Neural progenitor cell (in vitro differentiated cells): ENCODE results near the gene PKD2L2. TPM values are rescaled to one million over a fixed set of nuclear protein-coding genes. Genes with fewer than 3 reads are reported as not detected.

ENCODE experiments used
- DNase-seq: peaks from one replicate; pipeline ENCODE4 v3.0.0-alpha.2; 2016; ENCODE audit warnings: low spot score
- H2AFZ ChIP-seq: fragments of 200-600 bp; sonication (generic); replicated peaks from 2 replicates; pipeline ENCODE4 v1.6.1; 2016; ENCODE audit warnings: antibody characterized with exemption
- H3F3A ChIP-seq: fragments of 200-600 bp; sonication (generic); 2 replicates; pipeline ENCODE4 v1.6.1; 2016; ENCODE audit warnings: antibody characterized with exemption, low read depth
- H3K27ac ChIP-seq: fragments of 200-600 bp; sonication (generic); 2 replicates; pipeline ENCODE4 v1.5.1; 2016; ENCODE audit warnings: mild to moderate bottlenecking
- H3K27me3 ChIP-seq: fragments of 200-600 bp; sonication (generic); 2 replicates; pipeline ENCODE4 v1.6.1; 2016; ENCODE audit warnings: mild to moderate bottlenecking, moderate library complexity
- H3K36me3 ChIP-seq: fragments of 200-600 bp; sonication (generic); 2 replicates; pipeline ENCODE4 v1.5.1; 2016
- H3K4me1 ChIP-seq: fragments of 200-600 bp; sonication (generic); 2 replicates; pipeline ENCODE4 v1.6.1; 2016; ENCODE audit warnings: mixed run types
- H3K4me2 ChIP-seq: fragments of 200-600 bp; sonication (generic); 2 replicates; pipeline ENCODE4 v1.6.1; 2016
- H3K4me3 ChIP-seq: fragments of 200-600 bp; sonication (generic); 2 replicates; pipeline ENCODE4 v1.5.1; 2016
- H3K79me2 ChIP-seq: fragments of 200-600 bp; sonication (generic); 2 replicates; pipeline ENCODE4 v1.6.1; 2016; ENCODE audit warnings: low read depth
- H3K9ac ChIP-seq: fragments of 200-600 bp; sonication (generic); 2 replicates; pipeline ENCODE4 v1.6.1; 2016
- H3K9me3 ChIP-seq: fragments of 200-600 bp; sonication (generic); 2 replicates; pipeline ENCODE4 v1.5.1; 2016; ENCODE audit warnings: low read depth
- H4K20me1 ChIP-seq: fragments of 200-600 bp; sonication (generic); 2 replicates; pipeline ENCODE4 v1.6.1; 2016; ENCODE audit warnings: low read depth
- H3K27ac Mint-ChIP-seq: 3 replicates; pipeline ENCODE4 v1.8.0; 2021; ENCODE audit warnings: mixed read lengths
- H3K27me3 Mint-ChIP-seq: 2 replicates; pipeline ENCODE4 v1.8.0; 2022; ENCODE audit warnings: low read depth, mild to moderate bottlenecking, inconsistent platforms, moderate library complexity, mixed read lengths; ENCODE audit not compliant: insufficient read depth
- H3K36me3 Mint-ChIP-seq: 3 replicates; pipeline ENCODE4 v1.8.0; 2021; ENCODE audit warnings: mixed read lengths
- H3K4me1 Mint-ChIP-seq: 3 replicates; pipeline ENCODE4 v1.8.0; 2021; ENCODE audit warnings: mixed read lengths
- H3K4me3 Mint-ChIP-seq: 3 replicates; pipeline ENCODE4 v1.8.0; 2021; ENCODE audit warnings: mild to moderate bottlenecking, moderate library complexity, mixed read lengths
- H3K9me3 Mint-ChIP-seq: 3 replicates; pipeline ENCODE4 v1.8.0; 2020; ENCODE audit warnings: mixed read lengths
- CTCF ChIP-seq: fragments of 200-600 bp; sonication (generic); IDR thresholded peaks from 2 replicates; pipeline ENCODE4 v1.5.1; 2017; ENCODE audit warnings: antibody characterized with exemption, mild to moderate bottlenecking
- EZH2 ChIP-seq: fragments of 200-600 bp; sonication (generic); IDR thresholded peaks from 2 replicates; pipeline ENCODE4 v1.6.1; 2017; ENCODE audit warnings: antibody characterized with exemption, mild to moderate bottlenecking, moderate library complexity
- EZH2phosphoT487 ChIP-seq: fragments of 200-600 bp; sonication (generic); IDR thresholded peaks from 2 replicates; pipeline ENCODE4 v1.6.1; 2017; ENCODE audit warnings: antibody characterized with exemption
- total RNA-seq: library from RNA; depleted of rRNA; stranded (reverse); fragments of >200 nt; gene quantifications from 2 replicates; pipeline ENCODE4 v1.2.3, GENCODE V29; 2015; ENCODE audit warnings: low replicate concordance

Gene PKD2L2
- total RNA-seq, 1 donor from 2014 or later: not detected

GRCh38 chr5:137932800-137933199 is 43.5 kb downstream of the PKD2L2 start:
- H3K27ac Mint-ChIP-seq: no peak overlapping the region
- H3K9me3 Mint-ChIP-seq: no peaks in the 10 kb centered on the region
- Histone ChIP-seq H3K36me3 (no peaks in the 10 kb centered on the region), H3K4me3 (no peak overlapping the region), H2AFZ (no peak overlapping the region), H3K27me3 (no peaks in the 10 kb centered on the region), H4K20me1 (no peaks in the 10 kb centered on the region), H3K9me3 (no peaks in the 10 kb centered on the region), H3K79me2 (no peaks in the 10 kb centered on the region), H3K4me2 (no peak overlapping the region), H3K4me1 (no peaks in the 10 kb centered on the region), H3F3A (no peaks in the 10 kb centered on the region), H3K9ac (no peak overlapping the region), H3K27ac (no peak overlapping the region)
- H3K36me3 Mint-ChIP-seq: peaks cover 22% of the 10 kb centered on the region
- TF ChIP-seq EZH2phosphoT487 (no peak), EZH2 (no peak), CTCF (no peak)
- H3K4me3 Mint-ChIP-seq: no peak overlapping the region
- no peaks in the 10 kb centered on the region for H3K4me1 Mint-ChIP-seq
- no peak for DNase-seq
- H3K27me3 Mint-ChIP-seq: no peaks in the 10 kb centered on the region

GRCh38 chr5:137933491-137933911 is 44.2 kb downstream of the PKD2L2 start:
- Histone ChIP-seq H3K9me3 (no peaks in the 10 kb centered on the region), H4K20me1 (no peaks in the 10 kb centered on the region), H2AFZ (no peak overlapping the region), H3K27ac (no peak overlapping the region), H3F3A (no peaks in the 10 kb centered on the region), H3K4me1 (no peaks in the 10 kb centered on the region), H3K4me3 (no peak overlapping the region), H3K4me2 (no peak overlapping the region), H3K36me3 (peaks cover 1% of the 10 kb centered on the region), H3K27me3 (no peaks in the 10 kb centered on the region), H3K9ac (no peak overlapping the region), H3K79me2 (no peaks in the 10 kb centered on the region)
- TF ChIP-seq EZH2phosphoT487 (no peak), CTCF (no peak), EZH2 (no peak)
- Mint-ChIP-seq H3K27me3 (no peaks in the 10 kb centered on the region), H3K36me3 (peaks cover 24% of the 10 kb centered on the region), H3K9me3 (no peaks in the 10 kb centered on the region), H3K4me1 (no peaks in the 10 kb centered on the region), H3K4me3 (no peak overlapping the region), H3K27ac (no peak overlapping the region)
- no peak for DNase-seq

- H2AFZ ChIP-seq: no peak overlapping the region
- H3K79me2 ChIP-seq: no peaks in the 10 kb centered on the region
- Mint-ChIP-seq H3K27ac (no peak overlapping the region), H3K4me1 (no peaks in the 10 kb centered on the region), H3K36me3 (peaks cover 32% of the 10 kb centered on the region), H3K4me3 (no peak overlapping the region), H3K27me3 (no peaks in the 10 kb centered on the region), H3K9me3 (no peaks in the 10 kb centered on the region)
- H3K9me3 ChIP-seq: no peaks in the 10 kb centered on the region
- no peak for TF ChIP-seq CTCF
- TF ChIP-seq EZH2phosphoT487: no peak
- TF ChIP-seq EZH2: no peak
- no peak overlapping the region for H3K4me2 ChIP-seq
- no peaks in the 10 kb centered on the region for H3K27me3 ChIP-seq
- H4K20me1 ChIP-seq: no peaks in the 10 kb centered on the region
- H3K27ac ChIP-seq: no peak overlapping the region
- no peaks in the 10 kb centered on the region for H3K4me1 ChIP-seq
- H3K9ac ChIP-seq: no peak overlapping the region
- no peaks in the 10 kb centered on the region for H3F3A ChIP-seq
- H3K4me3 ChIP-seq: no peak overlapping the region
- peaks cover 16% of the 10 kb centered on the region for H3K36me3 ChIP-seq
- DNase-seq: no peak
Measured at GRCh38 chr5:137935190-137935589, 45.9 kb downstream of the PKD2L2 start.
